Stimulated activated CD4-positive, alpha-beta T cell treated with anti-CD3 and anti-CD28 coated beads, TNF-alpha, amount 100 ng/mL, for 4 hours (primary cell): Measurements from ENCODE around the gene ZNF423.
"Not testable (repeated sequence)": the region's sequence is repeated elsewhere in the genome, so short reads cannot be mapped to it uniquely, and the experiment has no call there.

Source experiments
- DNase-seq, 3 experiments: peaks; one replicate each; pipeline ENCODE4 v3.0.0-alpha.2; 2020; ENCODE audit warnings: low read depth in 3 of 3

ZNF423 gene

GRCh38 chr16:49697631-49698452 lies 158.1 kb downstream of the ZNF423 start:
- DNase-seq = no peak

DNA sequence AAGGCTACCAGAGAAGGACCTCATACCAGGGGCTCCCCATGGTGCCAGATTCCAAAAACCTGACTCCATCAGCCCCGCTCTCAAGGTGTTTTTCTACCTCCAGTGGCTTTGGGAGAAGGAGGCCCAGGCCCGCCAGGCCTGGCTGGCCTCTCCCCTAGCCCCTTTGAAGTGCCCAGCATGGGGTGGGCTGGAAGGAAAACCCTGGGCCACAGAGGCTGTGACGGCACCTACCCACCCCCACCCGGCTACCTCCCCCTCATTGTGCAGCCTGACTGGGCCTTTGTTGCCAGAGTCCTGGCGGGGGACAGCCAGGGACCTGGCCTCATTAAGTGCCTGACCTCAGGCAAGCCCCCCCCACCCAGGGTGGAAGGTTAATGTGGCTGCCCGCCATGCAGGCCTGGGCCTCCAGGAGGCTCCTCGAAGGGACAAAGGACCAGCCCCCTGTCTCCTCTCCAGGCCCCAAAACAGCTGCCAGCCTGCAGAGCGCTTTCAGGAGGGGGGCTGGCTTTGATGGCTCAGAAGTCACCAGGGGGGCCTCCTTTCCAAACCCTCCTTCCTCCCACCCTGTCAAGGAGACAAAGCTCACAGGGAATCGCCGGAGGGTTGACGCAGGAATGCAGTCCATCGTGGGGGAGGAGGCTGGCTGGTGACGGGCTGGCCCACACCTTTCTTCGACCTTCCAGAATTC lies 159.4 kb downstream of the ZNF423 start:
- no peak for DNase-seq

- no peak for DNase-seq
Measured at GRCh38 chr16:49695782-49696413, 160.0 kb downstream of the ZNF423 start.

DNA sequence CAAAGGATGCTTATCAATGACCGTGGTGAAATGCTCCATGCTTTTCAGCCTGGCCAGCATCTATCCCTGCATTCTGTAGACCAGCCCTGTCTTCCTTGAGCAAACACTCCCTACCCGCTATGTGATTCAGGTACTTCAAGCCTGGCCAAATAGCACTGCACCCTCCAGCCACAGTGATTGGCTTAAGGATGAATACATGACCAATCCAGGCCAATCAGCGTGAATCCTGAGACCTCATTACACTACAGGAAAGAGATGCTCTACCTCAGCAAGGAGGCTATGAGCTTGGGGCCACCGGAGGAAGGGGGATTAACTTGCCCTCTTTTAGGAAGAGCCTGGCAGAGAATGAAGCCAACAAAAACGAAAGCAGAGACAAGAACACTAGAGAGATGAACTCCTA lies 162.5 kb downstream of the ZNF423 start:
- no peak for DNase-seq

DNA sequence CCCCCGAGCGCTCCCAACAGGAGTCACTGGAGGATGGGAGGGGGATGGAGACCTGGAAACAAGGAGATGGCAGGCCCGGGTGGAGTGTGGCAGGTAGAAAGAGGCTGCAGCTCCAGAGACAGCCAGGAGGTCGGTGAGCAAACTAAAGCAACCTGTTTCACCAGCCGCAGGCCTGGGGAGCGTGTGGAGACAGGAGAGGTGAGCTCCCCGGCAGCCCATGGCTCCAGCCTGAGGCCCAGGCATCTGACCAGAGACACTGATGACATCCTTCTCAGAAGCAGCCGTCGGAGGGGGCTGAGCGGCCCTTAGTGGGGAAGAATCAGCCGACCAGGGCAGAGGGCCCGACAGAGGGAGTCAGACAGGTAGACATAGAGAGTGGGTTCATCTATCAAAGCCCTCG lies 165.1 kb downstream of the ZNF423 start:
- DNase-seq = no peak

GRCh38 chr16:49688036-49688697 lies 167.7 kb downstream of the ZNF423 start:
- DNase-seq = no peak

DNA sequence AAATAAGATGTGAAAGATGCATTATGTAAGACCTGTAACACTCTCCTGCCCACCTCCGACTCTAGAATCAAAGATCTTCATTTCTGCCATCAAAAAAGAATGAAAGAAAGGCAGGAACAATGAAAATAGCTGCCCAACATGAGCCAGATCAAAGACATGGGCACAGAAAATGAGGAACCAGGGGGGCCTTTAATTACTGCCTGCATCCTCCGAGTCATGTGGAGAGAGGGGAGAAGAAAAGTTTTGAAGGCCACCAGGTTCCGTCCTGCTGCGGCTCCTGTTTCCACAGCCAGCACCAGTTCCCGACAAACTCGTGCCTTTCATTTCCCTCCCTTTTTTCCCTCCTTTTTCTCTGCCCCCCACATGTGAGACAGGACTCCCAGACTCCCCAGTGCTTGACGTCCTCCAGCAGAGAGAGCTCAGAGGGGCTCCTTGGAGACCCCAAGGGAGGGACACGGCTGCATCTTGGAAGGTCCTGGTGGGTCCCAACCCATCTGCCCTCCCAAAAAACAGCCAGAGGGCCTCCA lies 168.4 kb downstream of the ZNF423 start:
- no peak for DNase-seq

DNA sequence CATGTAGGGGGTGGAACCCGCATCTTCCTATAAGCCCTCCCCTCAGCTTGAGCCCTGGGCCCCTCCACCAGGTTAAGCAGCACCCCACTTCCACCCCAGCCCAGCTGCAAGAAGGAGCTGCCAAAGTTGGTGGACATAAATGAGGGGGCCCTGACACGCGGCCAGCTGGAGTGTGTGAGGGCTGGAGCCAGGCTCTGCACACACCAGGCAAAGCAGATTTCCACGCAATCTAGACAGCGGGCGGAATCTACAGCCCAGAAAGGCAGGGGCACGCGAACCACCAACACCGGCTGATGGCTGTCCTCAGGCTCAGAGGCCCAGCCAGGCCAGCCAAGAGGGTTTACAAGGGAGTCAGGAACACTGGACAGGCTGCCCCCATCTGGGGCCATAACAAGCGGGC lies 171.2 kb downstream of the ZNF423 start:
- DNase-seq = no peak

GRCh38 chr16:49682577-49683165 lies 173.2 kb downstream of the ZNF423 start:
- DNase-seq = no peak

GRCh38 chr16:49681217-49681883 lies 174.6 kb downstream of the ZNF423 start:
- DNase-seq = no peak

DNA sequence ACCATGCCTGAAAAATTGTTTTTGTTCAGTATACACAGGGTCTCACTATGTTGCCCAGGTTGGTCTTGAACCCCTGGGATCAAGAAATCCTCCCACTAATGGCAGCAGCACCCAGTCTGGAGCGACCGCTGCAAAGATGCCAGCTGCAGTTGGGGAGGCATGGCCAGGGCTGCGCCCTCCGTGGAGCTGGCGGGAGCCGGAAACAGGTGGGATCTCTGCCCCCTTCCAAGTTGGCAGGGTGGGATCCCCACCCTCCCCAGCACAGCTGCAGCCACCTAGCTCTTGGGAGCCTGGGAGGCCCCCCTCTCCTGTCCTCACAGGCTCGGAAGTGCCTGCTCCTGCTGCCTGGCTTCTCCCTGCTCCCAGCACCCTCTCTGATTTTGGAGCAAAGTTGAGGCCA lies 176.8 kb downstream of the ZNF423 start:
- no peak for DNase-seq

DNA sequence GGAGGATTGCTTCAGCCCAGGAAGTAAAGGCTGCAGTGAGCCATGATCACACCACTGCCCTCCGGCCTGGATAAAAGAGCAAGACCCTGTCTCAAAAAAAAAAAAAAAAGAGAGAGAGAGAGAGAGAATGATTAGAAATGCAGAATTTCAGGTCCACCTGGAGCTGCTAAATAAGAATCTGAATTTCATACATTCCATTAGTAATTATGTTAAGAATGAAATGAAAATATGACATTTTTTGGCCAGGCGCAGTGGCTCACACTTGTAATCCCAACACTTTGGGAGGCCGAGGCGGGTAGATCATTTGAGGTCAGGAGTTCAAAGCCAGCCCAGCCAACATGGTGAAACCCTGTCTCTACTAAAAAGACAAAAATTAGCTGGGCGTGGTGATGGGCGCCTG lies 178.3 kb downstream of the ZNF423 start:
- not testable (repeated sequence) for DNase-seq

DNA sequence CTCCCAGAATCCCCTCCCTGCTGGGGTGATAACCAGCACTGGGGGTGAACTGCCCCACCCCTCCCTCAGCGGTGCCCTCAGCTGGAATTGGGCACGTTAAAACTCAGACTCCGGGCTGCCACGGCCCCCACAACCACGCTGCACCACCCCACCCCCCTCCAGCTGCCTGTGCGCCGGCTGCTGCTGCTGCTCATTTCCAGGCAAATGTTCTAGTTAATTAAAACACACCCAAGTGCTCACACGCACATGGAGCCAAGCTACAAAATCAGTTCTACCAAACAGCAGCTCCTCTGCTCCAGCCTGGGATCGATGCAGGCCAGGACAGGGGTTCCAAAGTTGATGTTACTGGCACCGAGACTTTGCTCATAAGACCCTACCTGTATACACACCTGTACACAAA lies 180.5 kb downstream of the ZNF423 start:
- DNase-seq = no peak

GRCh38 chr16:49674990-49675389 lies 180.9 kb downstream of the ZNF423 start:
- no peak for DNase-seq

- no peak for DNase-seq
Measured at GRCh38 chr16:49674351-49674851, 181.5 kb downstream of the ZNF423 start.

GRCh38 chr16:49673442-49673841 lies 182.5 kb downstream of the ZNF423 start:
- no peak for DNase-seq

DNA sequence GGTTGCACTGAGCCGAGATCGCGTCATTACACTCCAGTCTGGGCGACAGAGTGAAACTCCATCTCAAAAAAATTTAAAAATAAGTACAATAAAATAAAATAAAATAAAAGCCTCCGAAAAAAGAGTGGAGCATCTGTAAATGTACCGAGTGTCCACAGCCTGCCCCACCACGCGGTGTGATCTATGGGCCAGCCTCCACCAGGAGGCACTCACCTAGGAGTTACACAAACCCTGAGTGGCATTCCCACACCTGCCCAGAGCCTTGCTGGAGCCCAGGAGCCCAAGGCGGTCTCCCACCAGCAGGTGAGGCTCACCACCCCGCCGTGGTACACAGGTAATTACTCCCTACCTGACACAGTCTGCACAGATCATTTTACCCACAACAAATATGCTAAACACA lies 183.2 kb downstream of the ZNF423 start:
- no peak for DNase-seq

DNA sequence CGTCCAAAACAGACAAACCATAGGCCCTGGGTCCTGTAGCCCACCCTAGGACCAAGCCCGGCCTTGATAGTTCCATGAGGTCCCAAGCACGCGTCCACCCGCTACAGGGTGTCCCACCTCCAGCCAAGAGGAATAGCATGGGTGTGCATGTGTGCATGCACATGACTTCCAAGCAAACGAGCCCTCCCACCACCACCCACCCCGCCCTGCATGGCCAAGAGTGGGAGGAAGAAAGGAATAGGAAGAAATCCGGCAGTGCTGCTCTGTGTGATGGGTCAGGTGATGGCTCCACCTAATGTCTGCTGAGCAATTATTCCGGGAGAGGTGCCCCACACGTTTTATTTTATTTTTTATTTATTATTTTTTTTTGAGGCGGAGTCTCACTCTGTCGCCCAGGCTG lies 184.6 kb downstream of the ZNF423 start:
- no peak for DNase-seq

DNA sequence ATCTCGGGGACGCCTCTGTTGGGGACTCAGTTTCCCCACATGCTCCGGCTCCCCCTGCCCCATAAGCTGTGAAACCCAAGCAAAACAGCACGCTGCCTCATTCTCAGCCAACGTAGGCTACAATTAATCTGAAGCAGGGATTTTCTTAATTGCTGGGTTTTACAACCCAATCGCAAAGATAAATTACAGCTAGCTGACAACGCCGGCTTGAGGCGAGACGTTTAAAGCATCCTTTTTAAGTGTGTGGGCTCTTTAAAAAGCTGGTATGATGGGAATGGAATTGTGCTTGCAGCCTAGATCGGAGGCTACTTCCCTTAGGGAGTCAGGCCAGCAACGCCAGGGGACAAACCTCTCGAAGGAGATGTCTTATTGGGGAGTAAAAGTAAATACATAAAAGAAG lies 185.3 kb downstream of the ZNF423 start:
- DNase-seq = no peak

GRCh38 chr16:49665482-49666230 lies 190.3 kb downstream of the ZNF423 start:
- DNase-seq = no peak
